HepG2 (cell line): ENCODE measurements around the gene ERMARD. TPM values are rescaled to one million over a fixed set of nuclear protein-coding genes. Genes with fewer than 3 reads are reported as not detected.

ENCODE experiments used
- ARNTL ChIP-seq: sonication (generic); formaldehyde crosslinking; IDR thresholded peaks from 2 replicates; pipeline ENCODE4 v1.4.0; 2020; ENCODE audit warnings: mild to moderate bottlenecking, missing genetic modification reagents
- ASH2L ChIP-seq: fragments of 300-600, 200-600 bp; sonication (generic); IDR thresholded peaks from 2 replicates; pipeline ENCODE4 v1.7.0; 2017; ENCODE audit warnings: low read depth, mild to moderate bottlenecking, moderate library complexity, mixed read lengths, low read length; ENCODE audit not compliant: insufficient read length
- ATAD3A ChIP-seq: sonication (generic); formaldehyde crosslinking; IDR thresholded peaks from 2 replicates; pipeline ENCODE4 v1.4.0; 2020; ENCODE audit warnings: missing genetic modification reagents
- CHD4 ChIP-seq: fragments of 200-600 bp; sonication (generic); IDR thresholded peaks from 2 replicates; pipeline ENCODE4 v1.7.0; 2017; ENCODE audit warnings: mild to moderate bottlenecking, low read length, borderline replicate concordance
- GATAD1 ChIP-seq: IDR thresholded peaks from 2 replicates; pipeline ENCODE4 v1.6.1; 2016; ENCODE audit warnings: missing genetic modification reagents, missing compliant biosample characterization
- GPBP1L1 ChIP-seq: sonication (generic); formaldehyde crosslinking; IDR thresholded peaks from 2 replicates; pipeline ENCODE4 v1.5.0; 2020; ENCODE audit warnings: mild to moderate bottlenecking, missing genetic modification reagents
- HNF1A ChIP-seq, 2 experiments: sonication (generic) in 1 of 2; formaldehyde crosslinking in 1 of 2; IDR thresholded peaks; 2 replicates each; pipeline versions ENCODE4 v1.4.0 to v1.6.1; 2016 to 2020; ENCODE audit warnings: borderline replicate concordance in 1 of 2, low read depth in 1 of 2, mild to moderate bottlenecking in 1 of 2, missing genetic modification reagents in 1 of 2
- HNRNPLL ChIP-seq: fragments of 200-400 bp; formaldehyde crosslinking; IDR thresholded peaks from 2 replicates; pipeline ENCODE4 v1.6.1; 2017; ENCODE audit warnings: mild to moderate bottlenecking, low read depth, low read length; ENCODE audit not compliant: poor library complexity, severe bottlenecking
- MED13 ChIP-seq: sonication (generic); formaldehyde crosslinking; IDR thresholded peaks from 2 replicates; pipeline ENCODE4 v1.5.0; 2020; ENCODE audit warnings: missing genetic modification reagents
- PHF5A ChIP-seq: IDR thresholded peaks from one replicate; pipeline ENCODE4 v1.6.1; 2018; ENCODE audit warnings: low read depth, missing genetic modification reagents; ENCODE audit not compliant: unreplicated experiment
- RBM39 ChIP-seq: fragments of 200-400 bp; formaldehyde crosslinking; IDR thresholded peaks from one replicate; pipeline ENCODE4 v1.6.1; 2018; ENCODE audit warnings: antibody characterized with exemption, mild to moderate bottlenecking, low read depth, low read length; ENCODE audit not compliant: poor library complexity, severe bottlenecking
- SCMH1 ChIP-seq: sonication (generic); formaldehyde crosslinking; IDR thresholded peaks from 2 replicates; pipeline ENCODE4 v1.9.0; 2021; ENCODE audit warnings: missing genetic modification reagents, mild to moderate bottlenecking, borderline replicate concordance
- ZNF121 ChIP-seq: sonication (generic); formaldehyde crosslinking; IDR thresholded peaks from 2 replicates; pipeline ENCODE4 v1.5.0; 2020; ENCODE audit warnings: mild to moderate bottlenecking, missing genetic modification reagents
- ZNF605 ChIP-seq: sonication (generic); formaldehyde crosslinking; IDR thresholded peaks from 2 replicates; pipeline ENCODE4 v1.8.0; 2022; ENCODE audit warnings: mild to moderate bottlenecking, missing genetic modification reagents
- ZNF646 ChIP-seq: sonication (generic); formaldehyde crosslinking; IDR thresholded peaks from 2 replicates; pipeline ENCODE4 v1.9.0; 2021; ENCODE audit warnings: mild to moderate bottlenecking, missing genetic modification reagents
- ZNF724P ChIP-seq: sonication (generic); formaldehyde crosslinking; IDR thresholded peaks from 2 replicates; pipeline ENCODE4 v1.8.0; 2022; ENCODE audit warnings: missing genetic modification reagents, borderline replicate concordance
- polyA plus RNA-seq, 8 experiments: library from polyadenylated mRNA; depleted of rRNA in 3 of 8; stranded (reverse) in 7 of 8; unstranded in 1 of 8; fragments of >200 nt; fragmentation: Illumina TruSeq in 4 of 8; extraction: Trizol in 4 of 8; gene quantifications; 2 replicates each; pipeline versions ENCODE4 v1.2.1 to v1.2.3, GENCODE V29; 2011 to 2016; ENCODE audit warnings: low read depth in 4 of 8, missing spikeins in 1 of 8, mixed read lengths in 1 of 8; ENCODE audit not compliant: insufficient read depth in 1 of 8
- total RNA-seq, 5 experiments: library from RNA; depleted of rRNA; stranded (reverse); fragments of >200 nt; fragmentation: Illumina TruSeq; extraction: Trizol; gene quantifications; 2 replicates each; pipeline ENCODE4 v1.2.3, GENCODE V29; 2016; ENCODE audit warnings: low read depth in 1 of 5

The ERMARD gene
- total and polyA plus RNA-seq, 2 of the 13 experiments (the other 11 are each of a cell fraction or from before 2014, with no cell fraction given) = 8.8 to 10.7 TPM

GRCh38 chr6:169810066-169810989 is 58.9 kb downstream of the ERMARD start (continued):
- TF ChIP-seq GPBP1L1 (CRISPR knock-in tag) = no peak
- TF ChIP-seq CHD4 = no peak
- no peak for TF ChIP-seq HNF1A (IDR thresholded peaks at IDR 0.05; ENCODE audit: low read depth)
- TF ChIP-seq HNF1A (CRISPR knock-in tag; IDR thresholded peaks at IDR 0.05; ENCODE audit: borderline replicate concordance) = no peak
- TF ChIP-seq HNRNPLL = no peak
- TF ChIP-seq MED13 = no peak
- no peak for TF ChIP-seq SCMH1 (CRISPR knock-in tag)
- TF ChIP-seq ASH2L = no peak
- TF ChIP-seq ZNF724P = no peak
- TF ChIP-seq GATAD1 (CRISPR knock-in tag) = no peak
- no peak for TF ChIP-seq ZNF605 (CRISPR knock-in tag)
- TF ChIP-seq ZNF646 = no peak; the same call in 1 of the 2 replicates
- no peak for TF ChIP-seq PHF5A (CRISPR knock-in tag)
- no peak for TF ChIP-seq ARNTL (CRISPR knock-in tag)
- no peak for TF ChIP-seq RBM39
- no peak for TF ChIP-seq ZNF121 (CRISPR knock-in tag)
- TF ChIP-seq ATAD3A = no peak
